Measurements from ENCODE around the gene ADAR. TPM values are rescaled to one million over a fixed set of nuclear protein-coding genes. Genes with fewer than 3 reads are reported as not detected.

ADAR gene
- total and polyA plus RNA-seq, 2 of the 4 experiments (the other 2 are of a cell fraction) = 70.9 to 131 TPM

GRCh38 chr1:154558720-154559465 lies 49.1 kb downstream of the ADAR start:
- dilution Hi-C loops (cut with HindIII; ENCODE audit: low sequenced_read_pairs, unreplicated experiment) = no loop called here
- TF ChIP-seq MXI1 (IDR thresholded peaks at IDR 0.05; ENCODE audit: borderline replicate concordance, low read depth, low read length) = peak; percentile 94
- no peak for TF ChIP-seq RAD21 (IDR thresholded peaks at IDR 0.05; ENCODE audit: low read length)
- TF ChIP-seq MAZ (IDR thresholded peaks at IDR 0.05; ENCODE audit: borderline replicate concordance, low read depth, low read length) = peak; percentile 99
- TF ChIP-seq POLR2A (IDR thresholded peaks at IDR 0.05; ENCODE audit: low read depth, low read length) = no peak
- TF ChIP-seq, protein P1, sequence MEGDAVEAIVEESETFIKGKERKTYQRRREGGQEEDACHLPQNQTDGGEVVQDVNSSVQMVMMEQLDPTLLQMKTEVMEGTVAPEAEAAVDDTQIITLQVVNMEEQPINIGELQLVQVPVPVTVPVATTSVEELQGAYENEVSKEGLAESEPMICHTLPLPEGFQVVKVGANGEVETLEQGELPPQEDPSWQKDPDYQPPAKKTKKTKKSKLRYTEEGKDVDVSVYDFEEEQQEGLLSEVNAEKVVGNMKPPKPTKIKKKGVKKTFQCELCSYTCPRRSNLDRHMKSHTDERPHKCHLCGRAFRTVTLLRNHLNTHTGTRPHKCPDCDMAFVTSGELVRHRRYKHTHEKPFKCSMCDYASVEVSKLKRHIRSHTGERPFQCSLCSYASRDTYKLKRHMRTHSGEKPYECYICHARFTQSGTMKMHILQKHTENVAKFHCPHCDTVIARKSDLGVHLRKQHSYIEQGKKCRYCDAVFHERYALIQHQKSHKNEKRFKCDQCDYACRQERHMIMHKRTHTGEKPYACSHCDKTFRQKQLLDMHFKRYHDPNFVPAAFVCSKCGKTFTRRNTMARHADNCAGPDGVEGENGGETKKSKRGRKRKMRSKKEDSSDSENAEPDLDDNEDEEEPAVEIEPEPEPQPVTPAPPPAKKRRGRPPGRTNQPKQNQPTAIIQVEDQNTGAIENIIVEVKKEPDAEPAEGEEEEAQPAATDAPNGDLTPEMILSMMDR (conservative IDR thresholded peaks at IDR 0.05; ENCODE audit: low read depth, low read length) = no peak
- TF ChIP-seq CHD1 (IDR thresholded peaks at IDR 0.05; ENCODE audit: low read depth, low read length) = no peak
- peak; percentile 98 for TF ChIP-seq BHLHE40 (IDR thresholded peaks at IDR 0.05; ENCODE audit: low read depth, low read length)
- TF ChIP-seq, protein P2, sequence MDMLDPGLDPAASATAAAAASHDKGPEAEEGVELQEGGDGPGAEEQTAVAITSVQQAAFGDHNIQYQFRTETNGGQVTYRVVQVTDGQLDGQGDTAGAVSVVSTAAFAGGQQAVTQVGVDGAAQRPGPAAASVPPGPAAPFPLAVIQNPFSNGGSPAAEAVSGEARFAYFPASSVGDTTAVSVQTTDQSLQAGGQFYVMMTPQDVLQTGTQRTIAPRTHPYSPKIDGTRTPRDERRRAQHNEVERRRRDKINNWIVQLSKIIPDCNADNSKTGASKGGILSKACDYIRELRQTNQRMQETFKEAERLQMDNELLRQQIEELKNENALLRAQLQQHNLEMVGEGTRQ (IDR thresholded peaks at IDR 0.05; ENCODE audit: low read depth, low read length) = peak; percentile 100
- no peak for TF ChIP-seq RFX5 (IDR thresholded peaks at IDR 0.05; ENCODE audit: low read depth, low read length)
- TF ChIP-seq MAFK (IDR thresholded peaks at IDR 0.05; ENCODE audit: low read depth, low read length) = no peak
- TF ChIP-seq FOS (IDR thresholded peaks at IDR 0.05; ENCODE audit: low read depth, low read length) = peak; percentile 99
- no peak for TF ChIP-seq ELK1 (IDR thresholded peaks at IDR 0.05; ENCODE audit: borderline replicate concordance, low read depth, low read length)
- no peak for TF ChIP-seq NFE2L2 (IDR thresholded peaks at IDR 0.05; ENCODE audit: low read depth, low read length)

More at GRCh38 chr1:154558720-154559465, 49.1 kb downstream of the ADAR start:
- Histone ChIP-seq H3K23ac (ENCODE audit: low read depth, low read length) (0 out of 2 replicates have a peak overlapping the region, but pooled peaks have one; percentile 35), H4K20me1 (ENCODE audit: insufficient read depth, low read length) (peaks cover 29% of the 10 kb centered on the region), H3K9me3 (ENCODE audit: control insufficient read depth, insufficient read depth, low read length) (no peaks in the 10 kb centered on the region), H3K4me3 (ENCODE audit: insufficient read depth, low read depth, low read length) (peak overlapping the region; percentile 52), H3K4ac (ENCODE audit: low read depth, low read length) (peak overlapping the region; percentile 82), H3K27me3 (ENCODE audit: control insufficient read depth, insufficient read depth, low read length) (no peaks in the 10 kb centered on the region), H4K5ac (ENCODE audit: low read depth, low read length) (peak overlapping the region; percentile 63), H3K4me2 (ENCODE audit: low read depth, low read length) (peak overlapping the region; percentile 82), H2BK15ac (ENCODE audit: low read depth, low read length) (peak overlapping the region; percentile 55; the same call in 1 of the 3 replicates), H2AK9ac (replicated peaks; ENCODE audit: low read depth, low read length, poor library complexity) (peak overlapping the region; percentile 89), H3K27ac (ENCODE audit: insufficient read depth, low read length) (peak overlapping the region; percentile 89), H3K18ac (ENCODE audit: low read depth, low read length) (peak overlapping the region; percentile 16), H2AFZ (replicated peaks; ENCODE audit: low read length, poor library complexity) (peak overlapping the region; percentile 99), H2BK20ac (ENCODE audit: low read depth, low read length) (peak overlapping the region; percentile 34; the same call in 1 of the 2 replicates), H3K79me1 (ENCODE audit: low read depth in 1 of 2, low read length in 2 of 2) (peaks cover 19 to 39% of the 10 kb centered on the region in 2 experiments), H4K8ac (ENCODE audit: low read depth in 2 of 2, low read length in 2 of 2) (peak overlapping the region; percentile 73 to 94), H3K4me1 (ENCODE audit: control insufficient read depth, insufficient read depth, low read length) (peaks cover 3% of the 10 kb centered on the region), H2AK5ac (ENCODE audit: low read depth, low read length) (peak overlapping the region; percentile 86), H3K9me1 (ENCODE audit: insufficient read depth, low read length) (peaks cover 17% of the 10 kb centered on the region; the same call in 1 of the 2 replicates), H3K36me3 (ENCODE audit: control insufficient read depth, insufficient read depth, low read length) (peaks cover 15% of the 10 kb centered on the region), H2BK5ac (ENCODE audit: low read depth, low read length, poor library complexity, severe bottlenecking) (peak overlapping the region; percentile 68), H4K91ac (ENCODE audit: insufficient read depth, low read depth, low read length) (peak overlapping the region; percentile 85), H3K9ac (ENCODE audit: low read depth, low read length) (peak overlapping the region; percentile 83), H3K14ac (replicated peaks; ENCODE audit: low read depth, low read length) (peak overlapping the region; percentile 80), H2BK120ac (ENCODE audit: low read depth, low read length) (peak overlapping the region; percentile 56), H3K56ac (ENCODE audit: extremely low read depth, insufficient read depth, low read length) (peak overlapping the region; percentile 86)
- CTCF ChIA-PET = interaction anchor here (1.0 to 1.6 kb wide), 8 partner anchors 9 to 320 kb away, joined by 3 to 10 read pairs (median 6); partner anchors contain the start of genes CHRNB2 and KCNN3
- peak; percentile 86 for ATAC-seq (ENCODE audit: low read depth)
- WGBS, 2 experiments (ENCODE audit: extremely low coverage in 2 of 2, insufficient read length in 1 of 2) = 0% methylated on average over 18 of the region's 57 CpGs; no CpG with 5 or more reads in 1 of the 2 experiments
- intact Hi-C loops (cut with micrococcal nuclease) (loop anchor here (1.0 to 5.0 kb wide), 5 partner anchors 110 to 502 kb away; no protein-coding TSS in a partner anchor), in situ Hi-C loops (cut with MboI; ENCODE audit: low sequenced_read_pairs) (no loop called here)
- peak; percentile 99 for DNase-seq
- POLR2A ChIA-PET (ENCODE audit: unreplicated experiment) = interaction anchor here (0.6 to 0.7 kb wide), 3 partner anchors 24 to 457 kb away, joined by 3 to 13 read pairs (median 8); no protein-coding TSS in a partner anchor
- no TSS peak for BruUV-seq (replicated peaks)
